Measurements from ENCODE around the gene RNF220.

DNA sequence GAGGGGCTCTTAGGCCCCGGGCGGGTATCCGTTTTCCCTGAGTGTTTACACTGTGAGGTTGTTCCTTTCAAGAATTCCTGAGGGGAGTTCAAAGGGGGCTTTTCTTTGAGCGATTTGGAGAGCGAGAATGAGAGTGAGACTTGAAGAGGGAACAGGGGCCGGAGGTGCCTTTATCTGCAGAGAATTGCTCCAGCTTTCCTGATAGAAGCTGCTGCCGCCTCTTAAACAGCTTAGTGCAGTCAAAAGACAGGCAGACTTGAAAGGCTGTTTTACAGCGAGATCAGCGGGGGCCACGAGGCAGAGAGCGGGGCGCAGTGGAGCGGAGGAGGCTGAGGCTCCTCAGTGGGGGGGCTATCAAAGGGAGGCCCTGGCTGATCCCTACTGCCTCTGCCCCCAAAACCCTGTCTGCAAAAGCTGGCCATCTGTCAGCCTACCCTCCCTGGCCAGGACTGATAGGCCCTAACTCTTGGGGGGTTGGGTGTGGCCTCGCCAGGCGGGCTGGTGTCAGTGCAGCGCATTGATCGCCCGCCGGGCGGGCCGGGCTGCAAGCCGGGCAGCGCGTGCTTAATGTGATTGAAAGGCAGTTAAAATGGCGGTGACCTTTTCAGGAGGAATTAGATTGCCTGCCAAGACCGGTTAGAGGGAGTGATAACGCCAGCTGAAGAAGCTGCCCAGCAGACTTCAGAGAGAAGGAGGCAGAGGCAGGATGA is 232.8 kb downstream of the RNF220 start:
- TF ChIP-seq, protein P1, sequence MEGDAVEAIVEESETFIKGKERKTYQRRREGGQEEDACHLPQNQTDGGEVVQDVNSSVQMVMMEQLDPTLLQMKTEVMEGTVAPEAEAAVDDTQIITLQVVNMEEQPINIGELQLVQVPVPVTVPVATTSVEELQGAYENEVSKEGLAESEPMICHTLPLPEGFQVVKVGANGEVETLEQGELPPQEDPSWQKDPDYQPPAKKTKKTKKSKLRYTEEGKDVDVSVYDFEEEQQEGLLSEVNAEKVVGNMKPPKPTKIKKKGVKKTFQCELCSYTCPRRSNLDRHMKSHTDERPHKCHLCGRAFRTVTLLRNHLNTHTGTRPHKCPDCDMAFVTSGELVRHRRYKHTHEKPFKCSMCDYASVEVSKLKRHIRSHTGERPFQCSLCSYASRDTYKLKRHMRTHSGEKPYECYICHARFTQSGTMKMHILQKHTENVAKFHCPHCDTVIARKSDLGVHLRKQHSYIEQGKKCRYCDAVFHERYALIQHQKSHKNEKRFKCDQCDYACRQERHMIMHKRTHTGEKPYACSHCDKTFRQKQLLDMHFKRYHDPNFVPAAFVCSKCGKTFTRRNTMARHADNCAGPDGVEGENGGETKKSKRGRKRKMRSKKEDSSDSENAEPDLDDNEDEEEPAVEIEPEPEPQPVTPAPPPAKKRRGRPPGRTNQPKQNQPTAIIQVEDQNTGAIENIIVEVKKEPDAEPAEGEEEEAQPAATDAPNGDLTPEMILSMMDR (IDR thresholded peaks at IDR 0.05; ENCODE audit: low read length), result no peak
- no peak for TF ChIP-seq EZH2 (IDR thresholded peaks at IDR 0.05; ENCODE audit: borderline replicate concordance, low read length)
